ENCODE results near the gene ZNF423.

DNA sequence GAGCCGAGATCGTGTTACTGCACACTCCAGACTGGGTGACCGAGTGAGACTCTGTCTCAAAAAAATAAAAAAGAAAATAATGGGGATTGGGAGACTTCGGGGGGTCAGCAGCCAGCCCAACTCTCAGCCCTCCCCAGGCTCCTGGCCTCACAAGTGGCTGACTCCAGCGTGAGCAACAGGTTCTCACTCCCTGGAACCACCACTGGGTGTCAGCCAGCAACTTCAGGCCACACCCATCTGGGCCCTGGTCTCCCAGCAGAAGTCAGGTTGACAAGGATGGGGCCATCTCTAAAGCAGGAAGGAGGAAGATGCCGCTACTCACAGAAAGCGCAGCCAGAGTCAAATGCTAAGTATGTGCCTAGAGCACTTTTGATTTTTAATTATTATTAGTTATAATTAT is 342.9 kb downstream of the ZNF423 start:
- TF ChIP-seq EZH2 (IDR thresholded peaks at IDR 0.05; ENCODE audit: insufficient read depth, poor library complexity, severe bottlenecking) (no peak), EZH2phosphoT487 (IDR thresholded peaks at IDR 0.05; ENCODE audit: insufficient read depth, low read depth) (no peak)

All from GM23248 (cell line).